GM10266 (cell line): ENCODE measurements around the gene CLEC16A.

Experiments used
- DNase-seq: peaks from one replicate; pipeline ENCODE4 v3.0.0; 2012; ENCODE audit errors: extremely low spot score
- CTCF ChIP-seq: IDR thresholded peaks from 2 replicates; pipeline ENCODE4 v1.5.1; 2012; ENCODE audit warnings: mild to moderate bottlenecking, low read depth; ENCODE audit not compliant: control insufficient read depth, insufficient read depth; ENCODE audit errors: missing control alignments

The CLEC16A gene

DNA sequence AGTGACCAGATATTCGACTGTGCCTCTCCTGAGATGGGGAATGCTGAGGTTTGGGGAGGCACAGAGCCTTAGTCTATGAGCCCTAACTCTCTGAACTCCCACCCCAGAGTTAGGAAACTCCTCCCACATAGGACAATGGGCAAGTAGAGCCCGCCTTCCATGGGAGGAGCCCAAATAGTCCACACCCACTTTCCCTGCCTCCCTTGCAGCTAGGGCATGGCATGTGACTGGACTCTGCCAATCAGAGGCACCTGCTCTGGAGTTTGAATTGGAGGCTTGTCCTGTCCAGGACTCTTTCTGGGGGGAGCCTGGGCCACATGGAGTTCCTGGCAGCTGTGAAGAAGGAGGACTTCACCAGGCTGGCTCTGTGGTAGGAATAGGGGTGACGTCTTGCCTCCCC, 263.3 kb downstream of the CLEC16A start:
- no peak for DNase-seq
- TF ChIP-seq CTCF: no peak

DNA sequence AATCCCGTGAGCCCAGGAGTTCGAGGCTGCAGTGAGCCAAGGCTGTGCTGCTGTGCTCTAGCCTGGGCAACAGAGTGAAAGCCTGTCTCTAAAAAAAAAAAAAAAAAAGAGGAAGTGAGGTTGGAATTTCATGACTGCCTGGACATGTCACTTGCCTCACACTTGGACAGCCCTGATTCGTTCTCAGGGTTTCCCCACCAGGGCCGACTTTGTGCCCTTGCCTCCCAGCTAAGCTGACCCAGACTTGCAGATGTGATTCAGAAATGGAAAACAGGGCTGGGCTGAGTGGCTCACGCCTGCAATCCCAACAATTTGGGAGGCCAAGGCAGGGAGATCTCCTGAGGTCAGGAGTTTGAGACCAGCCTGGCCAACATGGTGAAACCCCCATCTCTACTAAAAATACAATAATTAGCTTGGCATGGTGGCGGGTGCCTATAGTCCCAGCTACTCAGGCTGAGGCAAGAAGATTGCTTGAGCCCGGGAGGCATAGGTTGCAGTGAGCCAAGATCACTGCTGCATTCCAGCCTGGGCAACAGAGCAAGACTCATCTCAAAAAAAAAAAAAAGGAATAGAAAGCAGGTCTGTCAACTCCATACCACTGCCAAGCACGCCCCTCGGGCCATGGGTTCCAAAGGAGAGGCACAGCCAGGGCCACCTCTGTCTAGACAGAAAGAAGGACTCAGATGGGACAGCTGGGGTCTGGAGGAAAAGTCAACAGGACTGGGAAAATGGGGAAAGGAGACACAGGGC, 264.7 kb downstream of the CLEC16A start:
- TF ChIP-seq CTCF: no peak
- DNase-seq: no peak

DNA sequence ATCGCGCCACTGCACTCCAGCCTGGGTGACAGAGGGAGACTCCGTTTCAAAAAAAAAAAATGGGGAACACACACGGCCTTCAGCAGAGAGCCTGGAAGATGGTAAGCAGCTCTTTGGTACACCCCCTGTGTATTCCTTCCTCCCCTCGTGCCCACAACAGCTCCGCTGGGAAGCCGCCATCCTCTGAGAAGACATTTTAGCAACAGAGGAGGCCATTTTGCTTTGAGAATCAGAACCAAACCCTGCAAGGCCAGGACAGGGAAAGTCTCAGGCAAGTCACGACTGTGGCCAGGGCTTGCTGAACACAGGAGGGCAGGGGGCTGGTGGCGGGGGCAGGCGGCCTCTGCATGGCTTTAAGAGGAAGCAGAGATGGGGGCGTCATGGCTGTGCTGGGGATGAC, 265.9 kb downstream of the CLEC16A start:
- TF ChIP-seq CTCF: no peak
- DNase-seq: no peak

- DNase-seq: no peak
- peak; percentile 1 for TF ChIP-seq CTCF
These were observed 267.0 kb downstream of the CLEC16A start for GRCh38 chr16:11211061-11211976.

- TF ChIP-seq CTCF: no peak
- no peak for DNase-seq
These were observed 267.8 kb downstream of the CLEC16A start for GRCh38 chr16:11211977-11212797.

- no peak for DNase-seq
- no peak for TF ChIP-seq CTCF
These were observed 268.4 kb downstream of the CLEC16A start for GRCh38 chr16:11212798-11213196.
